Activated effector memory CD4-positive, alpha-beta T cell treated with Interleukin-2 at 50 U/mL for 16 hours (primary cell): ENCODE results near the gene RAB25.
"Not testable (repeated sequence)": the region's sequence is repeated elsewhere in the genome, so short reads cannot be mapped to it uniquely, and the experiment has no call there.

ENCODE experiments used
- DNase-seq: peaks from one replicate; pipeline ENCODE4 v3.0.0-alpha.2; 2020

Gene RAB25

DNA sequence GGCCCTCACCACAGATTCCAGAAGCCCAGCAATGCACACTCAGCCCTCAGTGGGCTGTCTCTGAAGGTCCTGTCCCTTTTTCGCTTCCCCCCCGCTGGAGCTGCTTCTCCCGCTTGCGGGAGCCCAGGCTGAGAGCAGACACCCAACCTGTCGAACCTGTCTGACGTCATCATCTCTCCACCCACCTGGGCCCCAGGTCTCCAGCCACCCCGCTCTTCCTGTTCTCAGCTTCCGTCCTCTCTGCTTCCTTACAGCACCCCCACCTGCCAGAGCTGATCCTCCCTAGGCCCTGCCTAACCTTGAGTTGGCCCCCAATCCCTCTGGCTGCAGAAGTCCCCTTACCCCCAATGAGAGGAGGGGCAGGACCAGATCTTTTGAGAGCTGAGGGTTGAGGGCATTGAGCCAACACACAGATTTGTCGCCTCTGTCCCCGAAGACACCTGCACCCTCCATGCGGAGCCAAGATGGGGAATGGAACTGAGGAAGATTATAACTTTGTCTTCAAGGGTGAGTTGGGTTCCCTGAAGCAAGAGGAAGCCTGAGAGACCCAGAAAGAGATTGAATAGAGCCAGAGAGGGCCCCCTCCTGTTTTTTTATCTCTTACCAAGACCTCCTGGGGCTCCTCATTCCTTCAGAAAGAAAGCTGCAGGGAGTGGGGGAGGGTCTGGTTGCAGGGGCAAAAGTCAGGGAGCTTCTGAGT, at the start of gene RAB25:
TSS of gene RAB25 (plus strand) at position 224 of the 700 bp plus-strand sequence. CDS start at position 465, 241 bp downstream.
- DNase-seq, result no peak

DNA sequence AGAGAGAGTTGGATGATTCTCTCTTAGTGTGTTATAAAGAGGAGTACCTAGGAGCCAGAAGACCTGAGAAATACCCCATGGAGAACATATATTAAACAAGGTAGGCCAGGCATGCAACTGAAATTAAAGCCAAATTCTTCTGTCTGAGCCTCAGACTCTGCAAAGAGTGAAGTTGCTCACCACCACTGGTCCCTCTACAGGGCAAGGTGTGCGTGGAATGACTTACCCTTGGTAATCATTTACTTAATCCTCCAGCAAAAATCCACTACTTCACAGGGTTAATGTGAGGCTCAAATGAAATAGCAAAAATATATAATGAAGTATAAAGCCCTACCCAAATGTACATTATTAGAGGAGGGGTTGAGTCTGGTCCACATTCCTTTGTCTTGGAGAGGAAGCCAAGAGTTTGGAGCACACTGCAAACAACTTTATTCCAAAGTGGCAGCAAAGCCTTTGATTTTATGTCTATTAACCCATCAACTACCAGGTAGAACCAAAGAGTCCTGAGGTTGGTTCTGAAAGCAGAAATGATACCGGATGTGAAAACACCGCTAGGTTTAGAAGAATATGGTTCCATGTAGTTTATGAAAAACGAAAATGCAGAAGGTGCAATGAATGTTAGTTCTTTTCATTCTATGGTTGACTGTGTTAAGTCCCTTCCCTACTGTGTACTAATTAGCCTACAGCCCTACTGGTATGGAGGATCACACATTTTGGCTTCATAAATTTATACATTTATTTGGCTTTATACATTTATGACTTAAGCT, 48.7 kb upstream of the RAB25 start:
- DNase-seq, result no peak

DNA sequence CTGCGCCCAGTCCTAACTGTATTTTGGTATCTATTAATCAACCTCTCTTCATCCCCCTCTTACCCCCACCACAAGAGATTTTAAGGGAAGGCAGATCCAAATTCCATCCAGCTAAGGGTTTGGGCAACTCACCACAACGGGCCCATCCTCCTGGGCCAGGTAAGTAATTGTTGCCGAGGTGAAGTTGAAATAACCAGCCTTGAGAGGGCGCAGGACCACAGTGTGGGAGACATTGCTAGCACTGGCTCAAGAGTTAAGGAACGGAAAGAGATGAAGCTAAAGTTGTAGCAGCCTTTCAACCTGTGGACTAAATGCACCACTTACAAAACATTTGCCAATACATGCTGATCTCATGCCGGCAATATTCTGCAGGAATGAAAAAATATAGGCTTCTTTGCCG, 46.1 kb upstream of the RAB25 start:
- DNase-seq, result no peak

DNA sequence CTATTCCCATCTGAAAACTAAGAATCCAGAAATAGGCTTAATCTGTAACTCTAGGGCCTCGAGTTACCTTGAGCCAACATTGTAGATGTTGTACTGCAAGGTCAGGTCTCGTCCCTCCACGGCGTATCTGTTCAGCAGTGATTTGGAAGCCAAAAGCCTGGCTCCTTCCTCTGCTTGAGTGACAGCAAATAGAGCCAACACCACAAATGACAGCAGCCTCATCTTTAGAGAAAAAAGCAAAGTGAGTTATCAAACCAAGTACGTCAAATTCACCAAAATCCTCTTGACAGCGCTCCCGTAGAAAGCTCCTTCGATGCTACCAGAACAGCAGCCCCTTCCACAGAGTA, 41.0 kb upstream of the RAB25 start:
- no peak for DNase-seq

DNA sequence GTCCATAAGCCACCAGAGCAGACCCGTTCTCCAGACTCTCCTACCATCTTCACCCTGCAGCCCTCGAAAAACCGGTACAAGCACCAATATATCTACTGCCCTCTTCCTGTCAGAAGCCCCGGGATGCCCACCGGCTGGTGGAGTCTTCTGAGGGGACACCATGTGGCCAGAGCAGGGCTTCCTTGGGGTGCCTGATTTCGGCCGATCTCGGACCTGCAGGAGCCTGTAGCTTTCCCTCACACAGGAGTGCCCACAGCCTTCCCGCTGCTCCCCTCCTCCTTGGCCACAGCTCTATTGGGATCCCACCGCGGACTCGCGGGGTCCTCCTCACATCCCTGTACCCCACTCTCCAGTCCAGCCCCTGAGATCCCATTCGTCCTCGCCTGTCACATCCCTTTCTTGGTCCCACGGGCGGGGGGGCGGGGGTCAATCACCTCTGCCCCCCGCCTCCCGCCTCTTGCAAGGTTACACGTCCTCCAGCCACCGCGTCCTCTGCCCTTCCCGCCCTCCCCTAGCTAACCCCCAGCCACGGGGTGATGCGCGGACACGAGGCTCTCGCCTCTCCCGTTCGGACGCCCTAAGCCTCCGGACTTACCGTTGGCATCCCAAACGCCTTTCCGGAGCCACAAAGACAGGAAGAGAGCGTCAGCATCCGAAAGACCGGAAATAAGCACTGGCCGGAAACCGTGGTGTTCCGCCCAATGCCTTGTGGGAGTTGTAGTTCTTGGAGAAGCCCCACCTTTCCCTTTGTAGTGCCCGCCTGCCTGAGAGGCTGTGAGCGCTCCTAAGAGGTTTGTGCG, 40.5 kb upstream of the RAB25 start, which contains the start of gene SSR2:
TSS of gene SSR2 (minus strand) at position 659 of the 800 bp plus-strand sequence. CDS start 784 bp downstream, outside the sequence.
- DNase-seq, result peak; percentile 77

DNA sequence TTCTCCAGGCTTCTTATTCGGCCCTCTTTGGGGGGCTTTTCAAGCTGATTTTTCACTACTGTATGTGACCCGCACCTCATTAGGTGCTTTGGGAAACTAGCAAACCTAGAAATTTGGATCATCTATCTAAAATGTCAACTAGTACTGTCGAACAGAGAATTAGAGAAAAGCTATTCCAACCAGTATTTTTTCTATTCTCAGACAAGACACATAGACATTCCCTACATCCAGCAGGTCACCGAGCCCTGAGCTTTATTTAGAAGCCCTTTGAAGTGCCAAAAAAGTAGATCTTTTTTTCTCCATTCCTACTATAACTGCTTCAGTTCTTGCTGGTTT, 39.9 kb upstream of the RAB25 start:
- DNase-seq, result no peak

DNA sequence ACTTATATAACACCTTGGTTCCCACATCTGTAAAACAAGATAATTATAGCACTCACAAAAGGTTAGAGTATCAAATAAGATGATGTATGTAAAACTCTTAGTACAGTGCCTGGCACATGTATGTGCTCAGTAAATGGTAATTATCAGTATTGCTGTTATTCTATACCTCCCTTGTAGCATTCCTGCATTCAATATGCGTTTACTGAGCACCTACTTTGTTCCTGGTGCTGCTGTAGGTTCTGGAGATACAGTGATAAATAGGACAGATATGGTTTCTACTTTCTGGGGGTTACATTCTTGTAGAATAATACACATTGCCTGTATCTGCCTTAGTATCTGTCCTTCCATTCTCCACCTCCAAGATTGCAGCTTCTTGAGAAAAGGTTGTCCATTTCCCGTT, 39.0 kb upstream of the RAB25 start:
- DNase-seq, result no peak

DNA sequence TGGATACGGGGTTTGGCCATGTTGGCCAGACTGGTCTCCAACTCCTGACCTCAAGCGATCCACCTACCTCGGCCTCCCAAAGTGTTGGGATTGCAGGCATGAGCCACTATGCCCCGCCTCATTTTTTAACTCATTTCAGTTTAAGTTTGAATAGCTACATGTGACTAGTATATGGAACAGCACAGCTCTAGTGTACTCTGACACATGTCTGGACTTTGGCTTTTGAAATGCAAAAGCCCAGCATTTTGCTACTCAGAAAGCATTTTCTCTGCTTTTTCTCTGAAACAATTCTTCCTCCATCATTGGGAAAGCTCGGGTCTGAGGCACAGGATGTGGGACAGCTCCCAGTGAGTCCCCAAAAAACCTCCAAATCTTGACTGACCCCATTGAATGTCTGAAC, 36.2 kb upstream of the RAB25 start:
- no peak for DNase-seq

DNA sequence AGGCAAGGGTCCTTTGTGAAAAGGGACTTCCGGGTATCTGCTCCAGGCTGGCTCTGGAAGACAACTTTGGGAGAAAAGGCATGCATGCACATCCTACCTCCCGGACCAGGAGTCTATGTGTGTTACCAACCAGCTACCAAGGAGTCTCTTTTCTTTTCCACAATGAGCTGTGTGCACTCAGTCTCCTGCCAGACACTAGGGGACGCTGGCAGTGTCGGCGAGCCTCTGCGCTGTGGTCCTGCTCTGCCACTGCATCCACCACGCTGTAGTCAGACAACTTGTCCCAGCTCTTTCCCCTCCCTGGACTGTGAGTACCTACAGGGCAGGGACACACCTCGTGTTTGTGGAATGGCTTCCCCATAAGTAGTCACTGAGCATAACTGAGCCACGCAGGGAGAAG, 35.1 kb upstream of the RAB25 start:
- peak; percentile 5 for DNase-seq

DNA sequence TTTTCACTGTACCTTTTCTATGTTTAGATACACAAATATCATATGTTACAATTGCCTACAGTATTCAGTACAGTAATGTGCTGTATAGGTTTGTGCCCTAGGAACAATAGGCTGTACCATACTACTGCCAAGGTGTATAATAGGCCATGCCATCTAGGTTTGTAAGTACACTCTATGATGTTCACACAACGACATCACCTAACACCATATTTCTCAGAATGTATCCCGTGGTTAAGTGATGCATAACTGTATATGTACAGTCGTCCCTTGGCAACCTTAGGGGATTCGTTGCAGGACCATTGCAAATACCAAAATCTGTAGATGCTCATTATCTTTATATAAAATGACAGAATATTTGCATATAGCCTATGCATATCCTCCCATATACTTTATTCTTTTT, 34.4 kb upstream of the RAB25 start:
- no peak for DNase-seq

DNA sequence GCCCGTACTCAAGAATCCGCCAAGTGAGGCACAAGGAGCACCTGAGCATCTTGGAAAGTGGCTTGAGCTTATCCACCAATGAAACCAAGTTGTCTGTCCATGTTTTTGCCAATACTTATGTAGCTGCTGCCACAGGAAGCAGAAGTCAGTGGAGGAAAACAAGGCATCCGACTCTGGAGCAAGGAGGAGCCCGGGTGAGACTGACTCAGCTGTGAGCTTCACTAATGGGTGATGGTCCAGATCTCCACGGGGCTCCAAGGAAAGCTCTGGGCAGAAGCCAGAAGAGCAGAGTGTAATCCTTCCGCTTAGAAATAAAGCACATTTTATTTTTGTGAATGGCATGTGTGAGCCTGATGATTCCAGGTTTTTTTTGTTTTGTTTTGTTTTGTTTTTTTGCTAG, 27.9 kb upstream of the RAB25 start:
- no peak for DNase-seq

DNA sequence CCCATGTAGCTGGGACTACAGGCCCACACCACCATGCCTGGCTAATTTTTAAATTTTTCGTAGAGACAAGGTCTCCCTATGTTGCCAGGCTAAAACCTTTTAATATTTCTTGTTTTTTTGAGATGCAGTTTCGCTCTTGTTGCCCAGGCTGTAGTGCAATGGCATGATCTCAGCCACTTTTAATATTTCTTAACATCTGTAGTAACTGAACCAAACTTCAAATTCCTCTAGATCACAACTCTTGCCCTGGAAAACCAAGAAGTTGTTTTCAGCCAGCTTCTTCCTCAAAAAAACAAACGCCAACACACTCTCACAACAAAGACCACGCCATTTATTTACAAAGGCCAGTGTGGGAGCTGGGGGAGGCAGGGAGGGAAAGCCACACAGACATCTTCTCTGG, 26.0 kb upstream of the RAB25 start:
- DNase-seq, result not testable (repeated sequence)

DNA sequence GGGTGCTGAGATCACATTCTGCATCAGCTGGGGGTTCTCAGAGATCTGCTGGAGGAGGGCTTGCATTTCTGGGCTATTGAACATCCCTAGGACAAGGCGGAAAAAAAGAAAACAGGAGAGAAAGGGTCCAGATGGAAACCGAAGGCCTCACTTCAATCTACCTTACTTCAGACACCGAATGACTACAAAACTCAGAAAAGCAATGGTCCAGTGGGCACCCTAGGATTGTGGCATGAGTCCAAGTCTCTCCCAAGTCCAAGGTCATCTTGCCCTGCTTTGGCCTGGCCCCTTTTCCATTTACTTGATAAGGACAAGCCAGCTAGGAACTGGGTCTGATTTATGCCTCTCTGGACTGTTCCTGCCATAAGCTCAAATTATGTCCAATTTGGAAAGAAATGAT, 18.1 kb upstream of the RAB25 start:
- DNase-seq, result no peak

DNA sequence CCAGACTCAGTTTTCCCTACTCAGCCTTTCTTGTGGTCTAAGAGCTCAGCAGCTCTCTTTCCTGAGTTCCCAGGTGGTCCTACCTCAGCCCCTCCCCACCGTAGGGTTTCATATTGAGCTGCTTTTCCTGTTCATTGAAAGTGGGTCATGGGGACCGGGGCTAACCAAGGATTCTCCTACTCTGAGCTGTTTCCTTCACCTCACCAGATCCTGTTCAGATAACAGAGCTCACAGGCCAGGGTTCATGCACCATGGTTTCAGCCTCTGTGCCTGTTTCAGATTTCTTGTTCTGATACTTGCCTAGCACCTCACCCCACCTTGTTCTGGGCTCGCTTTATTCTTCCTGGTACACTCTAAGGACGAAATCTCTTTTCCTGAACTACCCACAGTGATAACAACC, 15.9 kb upstream of the RAB25 start:
- DNase-seq, result no peak

DNA sequence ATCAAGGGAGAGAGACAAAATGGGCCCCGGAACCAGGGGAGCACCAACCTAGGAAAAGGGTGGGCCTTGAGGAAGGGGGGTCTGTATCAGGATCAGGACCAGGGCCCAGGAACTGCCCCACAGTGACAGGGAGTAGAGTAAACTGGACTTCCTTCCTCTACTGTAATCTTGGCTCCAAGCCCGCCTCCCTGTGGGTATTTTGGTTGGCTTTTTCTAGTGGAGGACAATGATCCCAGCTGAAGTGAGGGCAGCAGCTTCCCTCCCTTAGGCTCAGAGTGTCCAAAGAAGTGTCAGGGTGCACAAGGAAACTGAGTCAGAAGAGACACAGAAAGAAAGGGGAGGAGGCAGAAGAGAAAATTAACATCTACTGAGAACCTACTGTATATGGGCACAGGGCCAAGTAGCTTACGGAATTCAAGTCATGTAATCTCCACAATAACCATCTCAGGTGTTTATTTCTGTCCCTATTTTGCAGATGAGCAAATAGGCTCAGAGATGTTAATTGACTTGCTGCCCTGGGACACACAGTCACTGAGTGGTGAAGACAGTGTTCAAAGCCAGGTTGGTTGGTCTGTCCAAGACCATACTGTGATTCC, 12.2 kb upstream of the RAB25 start:
- DNase-seq, result no peak

DNA sequence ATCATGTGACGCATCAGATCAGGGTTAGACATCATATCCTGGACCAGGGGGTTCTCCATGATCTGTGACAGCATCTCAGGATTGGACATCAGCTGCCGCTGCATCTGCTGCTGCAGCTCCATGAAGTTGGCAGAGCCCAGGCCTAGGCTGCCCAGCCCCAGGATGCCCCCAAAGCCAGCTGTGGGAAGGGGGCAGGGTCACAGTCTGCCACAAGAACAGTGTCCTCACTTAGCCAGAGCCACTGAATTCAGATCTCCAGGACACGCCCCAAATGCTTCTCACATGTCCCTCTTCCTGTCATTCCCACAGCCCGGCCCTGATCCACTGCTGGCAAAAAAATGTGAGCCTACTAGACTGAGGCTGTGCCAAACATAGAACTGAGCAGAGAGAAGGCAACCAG, 10.6 kb upstream of the RAB25 start:
- DNase-seq, result no peak

DNA sequence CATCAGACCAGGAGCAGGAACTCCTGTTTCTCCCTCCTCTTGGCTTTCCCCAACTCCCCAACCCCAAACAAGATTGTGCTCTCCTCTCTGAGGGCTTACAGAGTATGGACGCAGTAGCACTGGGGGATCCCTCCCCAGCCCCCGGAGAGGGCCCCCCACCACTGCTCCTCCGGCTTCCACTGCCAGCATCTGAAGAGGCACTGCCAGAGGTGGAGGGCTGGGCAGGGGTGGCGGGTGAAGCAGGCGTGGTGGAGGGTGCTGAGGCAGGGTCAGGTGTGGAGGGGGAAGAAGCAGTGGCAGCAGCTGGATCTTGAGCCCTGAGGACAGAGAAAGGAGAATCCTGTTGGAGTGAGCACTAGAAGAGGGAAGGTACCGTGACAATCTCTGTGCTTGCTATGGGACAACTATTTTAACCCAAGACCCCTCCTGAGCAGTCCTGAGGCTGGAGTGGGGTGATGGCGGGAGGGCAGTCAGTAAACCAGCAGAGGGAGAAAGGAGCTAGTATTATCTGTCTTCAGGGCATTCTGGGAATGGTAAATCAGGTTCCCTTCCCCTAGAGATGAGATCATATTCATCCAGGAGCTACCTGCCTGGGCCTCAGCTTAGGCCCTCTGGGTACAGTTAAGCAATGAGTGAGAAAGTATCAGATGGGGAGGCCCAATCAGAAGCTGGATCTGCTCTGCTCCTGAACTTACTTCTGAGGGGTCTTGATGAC, 9.8 kb upstream of the RAB25 start:
- no peak for DNase-seq

DNA sequence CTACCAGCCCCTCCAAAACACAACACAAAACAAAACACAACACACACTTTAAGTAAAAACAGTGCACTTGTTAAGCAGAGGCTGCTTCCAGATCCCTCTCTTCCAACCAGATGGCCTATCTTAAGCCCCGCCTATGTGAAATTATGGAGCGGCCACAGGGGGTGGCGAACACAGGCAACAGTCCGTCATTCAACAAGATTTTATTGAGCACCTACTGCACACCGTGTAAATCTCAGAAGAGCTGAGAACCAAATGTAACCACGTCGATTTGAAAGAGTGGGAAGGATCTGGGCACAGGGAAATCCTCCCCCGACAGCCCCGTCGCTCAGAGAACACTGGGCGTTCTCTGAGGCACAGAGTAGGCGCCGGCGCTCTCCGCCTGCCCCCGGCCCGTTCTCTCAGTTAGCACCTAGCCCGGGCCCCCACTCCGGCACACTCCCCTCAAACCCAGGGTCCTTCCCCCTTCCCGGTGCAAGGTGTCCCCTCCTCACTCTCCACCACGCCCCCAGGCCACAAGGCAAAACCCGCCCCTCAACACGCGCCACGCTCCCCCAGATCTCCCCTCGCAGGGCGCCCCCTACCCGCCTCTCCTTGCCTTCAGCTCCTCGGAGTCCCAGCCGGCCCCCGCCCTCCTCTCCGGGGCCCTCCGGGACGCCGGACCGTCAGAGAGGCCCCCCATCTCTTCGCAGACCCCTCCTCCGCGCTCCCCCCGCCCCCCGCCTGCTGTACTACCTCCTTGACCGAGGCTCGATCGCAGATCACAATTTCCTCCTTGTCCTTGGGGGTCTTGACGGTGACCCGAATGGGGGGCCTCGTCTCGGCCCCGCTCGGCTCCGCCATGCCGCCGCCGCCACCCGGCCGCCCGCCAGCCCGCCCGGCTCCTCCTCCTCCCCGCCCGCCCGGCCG, 7.8 kb upstream of the RAB25 start:
- DNase-seq, result peak; percentile 54

DNA sequence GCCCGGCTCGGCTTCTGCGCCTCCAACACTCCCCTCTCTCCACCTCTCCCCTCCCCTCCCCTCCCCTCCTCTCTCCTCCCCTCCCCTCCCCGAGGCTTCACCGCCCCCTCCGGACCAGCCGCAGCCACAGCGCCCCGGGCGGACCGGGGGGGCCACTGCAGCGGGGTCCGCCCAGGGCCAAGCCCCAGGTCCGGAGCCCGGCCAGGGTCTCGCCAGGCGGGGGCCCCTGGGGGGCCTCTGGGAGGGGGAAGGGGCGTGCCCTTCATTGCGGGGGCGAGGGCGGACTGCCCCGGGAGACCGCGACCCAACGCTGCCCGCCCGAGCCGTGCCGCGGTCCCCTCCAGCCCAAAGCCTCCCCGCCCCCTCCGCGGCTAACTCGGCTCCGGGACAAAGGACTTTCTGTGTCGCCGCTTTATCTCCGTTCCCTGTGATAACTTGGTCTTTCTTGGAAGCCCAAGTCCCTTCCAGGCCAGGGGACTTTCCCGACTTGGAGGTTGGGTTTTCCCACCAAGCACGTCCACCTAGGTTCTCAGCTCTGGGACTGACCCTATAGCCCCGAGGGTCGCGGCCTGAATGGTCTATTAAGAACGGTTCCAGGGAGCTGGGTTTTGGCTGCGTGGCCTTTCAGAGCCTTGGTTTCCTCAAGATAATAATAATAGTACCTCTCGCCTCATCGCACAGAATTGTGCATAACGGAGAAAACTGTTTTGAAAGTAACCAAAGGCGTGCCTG, 7.0 kb upstream of the RAB25 start, which contains the start of gene UBQLN4:
TSS of gene UBQLN4 (minus strand) at position 31 of the 732 bp plus-strand sequence. CDS start 97 bp downstream, outside the sequence.
- peak; percentile 81 for DNase-seq

DNA sequence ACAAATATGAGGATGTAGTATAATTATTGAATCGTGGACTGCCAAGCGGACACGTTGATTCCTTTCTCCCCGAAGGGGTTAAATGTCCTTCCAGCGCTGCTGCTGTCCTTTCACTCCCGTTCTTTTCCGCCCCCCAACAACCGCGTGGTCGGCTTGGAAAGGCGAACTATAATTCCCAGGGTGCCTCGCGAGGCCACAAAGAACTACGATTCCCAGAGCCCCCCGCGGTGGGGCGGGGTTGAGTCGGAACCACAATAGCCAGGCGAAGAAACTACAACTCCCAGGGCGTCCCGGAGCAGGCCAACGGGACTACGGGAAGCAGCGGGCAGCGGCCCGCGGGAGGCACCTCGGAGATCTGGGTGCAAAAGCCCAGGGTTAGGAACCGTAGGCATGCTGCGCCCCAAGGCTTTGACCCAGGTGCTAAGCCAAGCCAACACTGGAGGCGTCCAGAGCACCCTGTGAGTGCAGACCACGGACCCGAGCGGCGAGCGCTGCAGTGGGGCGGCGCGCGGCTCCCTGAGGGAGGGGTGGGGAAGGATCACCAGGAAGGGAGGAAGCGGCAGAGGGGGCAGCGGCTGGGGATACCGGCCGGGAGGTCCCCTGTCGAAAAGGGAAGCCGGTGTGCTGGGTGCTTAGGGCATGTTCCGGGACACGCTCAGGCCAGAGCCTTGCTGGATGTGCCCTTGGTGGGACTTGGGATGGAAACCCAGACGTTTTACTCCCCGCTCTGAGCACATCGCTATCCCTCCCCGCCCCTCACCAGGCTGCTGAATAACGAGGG, 6.3 kb upstream of the RAB25 start, which contains the start of gene LAMTOR2:
TSS of gene LAMTOR2 (plus strand) at position 283 of the 781 bp plus-strand sequence. CDS start at position 391, 108 bp downstream.
- peak; percentile 93 for DNase-seq
